ENCODE data around the gene C22orf39. TPM values are rescaled to one million over a fixed set of nuclear protein-coding genes. Genes with fewer than 3 reads are reported as not detected.

C22orf39 gene
- total RNA-seq, 3 donors from 2014 or later, result 46.7 to 111 (median 54.4) TPM

GRCh38 chr22:19488884-19489843 lies 41.7 kb upstream of the C22orf39 start:
- Histone ChIP-seq H3K27me3 (no peaks in the 10 kb centered on the region), H3K4me3 (no peak overlapping the region), H3K27ac (no peak overlapping the region), H3K9me3 (no peaks in the 10 kb centered on the region), H3K4me1 (no peaks in the 10 kb centered on the region), H3K36me3 (no peaks in the 10 kb centered on the region)
- no peak for DNase-seq (ENCODE audit: low spot score in 2 of 2)
- intact Hi-C loops (cut with DNase I; ENCODE audit: low total_unique reads), result no loop called here
- TF ChIP-seq CTCF (IDR thresholded peaks at IDR 0.05) (no peak), POLR2A (IDR thresholded peaks at IDR 0.05) (no peak), POLR2AphosphoS5 (IDR thresholded peaks at IDR 0.05) (no peak)

- Histone ChIP-seq H3K36me3 (no peaks in the 10 kb centered on the region), H3K27ac (no peak overlapping the region), H3K4me3 (no peak overlapping the region), H3K27me3 (no peaks in the 10 kb centered on the region), H3K4me1 (no peaks in the 10 kb centered on the region), H3K9me3 (no peaks in the 10 kb centered on the region)
- no peak for DNase-seq (ENCODE audit: low spot score in 2 of 2)
- no peak for TF ChIP-seq CTCF (IDR thresholded peaks at IDR 0.05)
- no peak for TF ChIP-seq POLR2AphosphoS5 (IDR thresholded peaks at IDR 0.05)
- TF ChIP-seq POLR2A (IDR thresholded peaks at IDR 0.05), result no peak
- intact Hi-C loops (cut with DNase I; ENCODE audit: low total_unique reads), result no loop called here
Measured at GRCh38 chr22:19488285-19488684, 40.8 kb upstream of the C22orf39 start.

GRCh38 chr22:19483481-19484244 lies 36.2 kb upstream of the C22orf39 start:
- H3K9me3 ChIP-seq, result no peaks in the 10 kb centered on the region
- no peak overlapping the region for H3K27ac ChIP-seq
- TF ChIP-seq CTCF (IDR thresholded peaks at IDR 0.05) (no peak), POLR2A (IDR thresholded peaks at IDR 0.05) (no peak), POLR2AphosphoS5 (IDR thresholded peaks at IDR 0.05) (no peak)
- no peaks in the 10 kb centered on the region for H3K36me3 ChIP-seq
- H3K4me1 ChIP-seq, result peaks cover 5% of the 10 kb centered on the region in 2 donors
- intact Hi-C loops (cut with DNase I; ENCODE audit: low total_unique reads), result no loop called here
- no peak overlapping the region for H3K4me3 ChIP-seq
- no peak for DNase-seq (ENCODE audit: low spot score in 2 of 2)
- no peaks in the 10 kb centered on the region for H3K27me3 ChIP-seq

GRCh38 chr22:19482297-19482696 lies 34.8 kb upstream of the C22orf39 start:
- TF ChIP-seq CTCF (IDR thresholded peaks at IDR 0.05), result no peak
- TF ChIP-seq POLR2AphosphoS5 (IDR thresholded peaks at IDR 0.05), result no peak
- no peak for TF ChIP-seq POLR2A (IDR thresholded peaks at IDR 0.05)
- no peak for DNase-seq (ENCODE audit: low spot score in 2 of 2)
- no peak overlapping the region for H3K27ac ChIP-seq
- no peaks in the 10 kb centered on the region for H3K9me3 ChIP-seq
- peaks cover 5% of the 10 kb centered on the region in 2 donors for H3K4me1 ChIP-seq
- intact Hi-C loops (cut with DNase I; ENCODE audit: low total_unique reads), result no loop called here
- H3K36me3 ChIP-seq, result no peaks in the 10 kb centered on the region
- no peak overlapping the region for H3K4me3 ChIP-seq
- no peaks in the 10 kb centered on the region for H3K27me3 ChIP-seq

- Histone ChIP-seq H3K4me3 (no peak overlapping the region), H3K27me3 (no peaks in the 10 kb centered on the region), H3K36me3 (no peaks in the 10 kb centered on the region), H3K27ac (no peak overlapping the region), H3K9me3 (no peaks in the 10 kb centered on the region), H3K4me1 (peaks cover 5% of the 10 kb centered on the region in 2 donors)
- intact Hi-C loops (cut with DNase I; ENCODE audit: low total_unique reads), result no loop called here
- no peak for DNase-seq (ENCODE audit: low spot score in 2 of 2)
- TF ChIP-seq CTCF (IDR thresholded peaks at IDR 0.05), result no peak
- no peak for TF ChIP-seq POLR2A (IDR thresholded peaks at IDR 0.05)
- TF ChIP-seq POLR2AphosphoS5 (IDR thresholded peaks at IDR 0.05), result no peak
Measured at GRCh38 chr22:19480789-19481188, 33.3 kb upstream of the C22orf39 start.

Data from breast epithelium (tissue), 4 donors.